ENCODE data around the gene GAA.
"Not testable (repeated sequence)": the region's sequence is repeated elsewhere in the genome, so short reads cannot be mapped to it uniquely, and the experiment has no call there.

Gene GAA

GRCh38 chr17:80082403-80083135 lies 18.8 kb upstream of the GAA start:
- DNase-seq: peak in 8 of 10 donors; percentile 45 to 89 (median 57)
- intact Hi-C loops (cut with DNase I): loop anchor here (10.0 kb wide), 1 partner anchor 282 kb away; no protein-coding TSS in a partner anchor

- peak in 3 of 10 donors; percentile 64 to 75 (median 73) for DNase-seq
- intact Hi-C loops (cut with DNase I): loop anchor here (10.0 kb wide), 1 partner anchor 282 kb away; no protein-coding TSS in a partner anchor
Measured at GRCh38 chr17:80083136-80083661, 18.2 kb upstream of the GAA start.

GRCh38 chr17:80084773-80085172 lies 16.6 kb upstream of the GAA start:
- peak in 3 of 10 donors; percentile 39 to 73 (median 61) for DNase-seq
- intact Hi-C loops (cut with DNase I): loop anchor here (10.0 kb wide), 1 partner anchor 280 kb away; no protein-coding TSS in a partner anchor

- peak in 3 of 10 donors; percentile 39 to 76 (median 66) for DNase-seq
- intact Hi-C loops (cut with DNase I): loop anchor here (10.0 kb wide), 1 partner anchor 279 kb away; no protein-coding TSS in a partner anchor
Measured at GRCh38 chr17:80086081-80086480, 15.3 kb upstream of the GAA start.

DNA sequence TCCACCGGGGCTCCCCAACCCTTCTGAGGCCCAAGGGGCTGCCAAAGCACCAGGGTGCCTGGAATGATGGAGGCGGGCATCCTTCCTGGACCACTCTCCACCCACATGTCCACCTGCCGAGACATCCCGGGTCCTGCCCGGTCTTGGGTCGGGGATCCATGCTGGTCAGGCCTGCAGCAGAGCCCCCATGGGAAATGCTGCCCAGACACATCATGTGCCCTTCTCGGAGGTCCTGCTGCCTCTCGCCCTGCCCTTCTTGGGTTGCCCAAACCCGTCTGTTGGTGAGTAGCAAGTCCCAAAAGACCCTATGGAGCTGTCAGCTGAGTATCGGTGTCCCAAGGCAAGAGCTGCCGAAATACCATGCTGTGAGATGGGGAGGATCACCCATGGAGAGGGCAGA lies 14.8 kb upstream of the GAA start:
- intact Hi-C loops (cut with DNase I): loop anchor here (10.0 kb wide), 1 partner anchor 278 kb away; no protein-coding TSS in a partner anchor
- peak in 3 of 10 donors; percentile 50 to 76 (median 67) for DNase-seq

DNA sequence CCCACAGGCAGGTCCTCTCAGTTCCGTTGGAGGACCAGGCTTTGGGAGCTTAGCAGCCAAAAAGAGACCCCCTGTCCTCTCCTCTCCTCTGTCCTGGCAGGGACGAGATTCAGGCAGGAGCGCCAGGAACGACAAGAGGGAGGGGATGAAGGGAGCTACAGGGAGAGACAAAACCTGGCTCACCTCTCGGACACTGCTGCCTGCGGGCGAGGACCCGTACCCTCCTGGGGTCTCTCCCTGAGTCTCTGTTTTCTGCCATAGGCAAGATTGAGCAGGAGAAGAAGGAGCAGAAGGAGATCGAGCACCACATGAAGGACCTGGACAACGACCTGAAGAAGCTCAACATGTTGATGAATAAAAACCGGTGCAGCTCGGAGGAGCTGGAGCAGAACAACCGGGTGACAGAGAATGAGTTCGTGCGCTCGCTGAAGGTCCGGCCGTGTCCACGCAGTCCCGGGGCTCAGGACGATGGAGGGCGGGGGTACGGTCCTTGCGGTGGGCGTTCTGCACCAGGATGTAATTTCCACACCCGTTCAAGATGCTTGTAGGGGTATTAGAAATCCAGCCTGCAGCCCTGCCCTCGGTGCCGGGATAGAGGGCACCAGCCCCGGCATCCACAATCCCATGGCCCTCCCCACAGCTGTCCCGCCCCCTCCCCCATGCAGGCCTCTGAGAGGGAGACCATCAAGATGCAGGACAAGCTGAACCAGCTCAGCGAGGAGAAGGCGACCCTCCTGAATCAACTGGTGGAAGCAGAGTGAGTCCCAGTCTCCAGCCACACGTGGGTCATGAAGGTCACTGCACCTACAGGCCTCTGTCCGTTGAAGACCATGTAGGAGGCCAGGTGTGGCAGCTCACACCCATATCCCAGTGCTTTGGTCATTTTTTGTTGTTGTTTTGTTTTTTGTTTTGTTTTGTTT lies 13.8 kb upstream of the GAA start:
- intact Hi-C loops (cut with DNase I): loop anchor here (10.0 kb wide), 1 partner anchor 277 kb away; no protein-coding TSS in a partner anchor
- DNase-seq: peak in 3 of 10 donors; percentile 26 to 62 (median 61)

DNA sequence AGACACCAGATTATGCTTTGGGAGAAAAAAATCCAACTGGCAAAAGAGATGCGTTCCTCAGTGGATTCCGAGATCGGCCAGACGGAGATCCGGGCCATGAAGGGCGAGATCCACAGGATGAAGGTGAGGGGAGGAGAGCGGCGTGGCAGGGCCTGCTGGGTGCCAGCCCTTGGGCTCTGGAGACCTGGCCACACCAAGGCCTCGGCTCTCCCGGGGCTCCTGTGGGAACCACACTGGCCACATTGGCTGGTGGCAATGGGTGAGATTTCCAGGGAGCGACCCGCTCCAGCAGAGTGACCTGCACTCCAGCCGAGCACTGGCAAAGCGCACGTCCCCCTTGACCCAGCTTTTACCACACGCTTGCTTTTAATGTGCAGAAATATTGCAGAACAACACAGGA lies 11.6 kb upstream of the GAA start:
- peak in 4 of 10 donors; percentile 21 to 82 (median 72) for DNase-seq
- intact Hi-C loops (cut with DNase I): loop anchor here (10.0 kb wide), 1 partner anchor 275 kb away; no protein-coding TSS in a partner anchor

GRCh38 chr17:80090164-80090563 lies 11.2 kb upstream of the GAA start:
- peak in 1 of 10 donors; percentile 2 for DNase-seq
- intact Hi-C loops (cut with DNase I): not testable (repeated sequence)

GRCh38 chr17:80091376-80091775 lies 10.0 kb upstream of the GAA start:
- DNase-seq: no peak
- intact Hi-C loops (cut with DNase I): no loop called here

- no peak for DNase-seq
- intact Hi-C loops (cut with DNase I): no loop called here
Measured at GRCh38 chr17:80092959-80093358, 8.4 kb upstream of the GAA start.

- intact Hi-C loops (cut with DNase I): no loop called here
- peak in 3 of 10 donors; percentile 26 to 86 (median 68) for DNase-seq
Measured at GRCh38 chr17:80095038-80095843, 6.1 kb upstream of the GAA start.

- DNase-seq: peak in 2 of 10 donors; percentile 52 to 69
- intact Hi-C loops (cut with DNase I): no loop called here
Measured at GRCh38 chr17:80095844-80096475, 5.4 kb upstream of the GAA start.

DNA sequence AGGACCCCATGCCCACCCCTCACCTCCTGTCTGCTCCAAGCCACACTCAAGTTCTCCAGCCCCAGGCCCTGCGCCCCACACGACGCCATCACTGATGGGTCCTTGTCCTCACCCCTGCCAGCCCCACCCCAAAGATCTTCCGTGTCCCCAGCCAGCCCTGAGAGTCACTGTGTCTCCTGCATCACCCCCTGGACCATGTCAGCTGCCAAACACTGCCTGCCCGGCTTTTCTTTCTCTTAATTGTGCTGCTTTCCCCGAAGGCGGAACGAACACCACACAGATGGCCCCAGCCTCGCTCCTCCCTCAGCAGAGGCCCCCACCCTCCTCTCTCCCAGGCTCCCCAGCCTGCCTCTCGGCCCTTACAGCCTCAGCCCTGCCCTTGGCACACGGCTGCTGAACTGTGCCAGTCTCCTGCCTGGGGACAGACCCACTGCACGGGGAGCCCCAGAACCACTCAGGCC lies 4.8 kb upstream of the GAA start:
- peak in 2 of 10 donors; percentile 63 to 81 for DNase-seq
- intact Hi-C loops (cut with DNase I): no loop called here

DNA sequence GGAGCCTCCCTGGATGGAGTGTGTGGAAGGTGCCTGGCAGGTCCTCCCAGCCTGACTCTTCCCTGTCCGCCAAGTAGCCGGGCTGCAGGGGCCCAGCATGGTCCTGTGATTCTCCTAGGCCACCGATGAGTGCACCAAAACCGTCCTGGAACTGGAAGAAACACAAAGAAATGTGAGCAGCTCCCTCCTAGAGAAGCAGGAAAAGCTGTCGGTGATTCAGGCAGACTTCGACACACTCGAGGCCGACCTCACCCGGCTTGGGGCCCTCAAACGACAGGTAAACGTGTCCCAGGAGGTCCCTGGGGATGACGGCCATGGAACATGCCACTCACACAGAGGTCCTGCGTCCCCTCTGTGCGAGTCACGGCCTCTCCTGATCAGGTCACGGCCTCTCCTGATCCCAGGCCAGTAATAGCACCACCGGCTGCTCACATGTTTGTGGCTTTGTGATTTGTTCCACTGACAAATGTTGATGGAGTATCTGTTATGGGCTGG lies 4.2 kb upstream of the GAA start:
- DNase-seq: peak in 1 of 10 donors; percentile 62
- intact Hi-C loops (cut with DNase I): no loop called here

GRCh38 chr17:80097844-80098691 lies 3.3 kb upstream of the GAA start:
- peak in 3 of 10 donors; percentile 54 to 75 (median 59) for DNase-seq
- intact Hi-C loops (cut with DNase I): no loop called here

GRCh38 chr17:80099291-80100034 lies 1.9 kb upstream of the GAA start:
- peak in 3 of 10 donors; percentile 54 to 76 (median 66) for DNase-seq
- intact Hi-C loops (cut with DNase I): loop anchor here (5.0 to 10.0 kb wide), 2 partner anchors 48 to 165 kb away; partner anchors contain the start of genes EIF4A3 and RNF213

GRCh38 chr17:80100035-80100323 lies 1.4 kb upstream of the GAA start:
- intact Hi-C loops (cut with DNase I): loop anchor here (5.0 to 10.0 kb wide), 2 partner anchors 47 to 165 kb away; partner anchors contain the start of genes EIF4A3 and RNF213

More at GRCh38 chr17:80100035-80100323, 1.4 kb upstream of the GAA start:
- peak in 3 of 10 donors; percentile 39 to 82 (median 43) for DNase-seq
